ENCODE data around the gene CCHCR1.
"Not testable (repeated sequence)": the region's sequence is repeated elsewhere in the genome, so short reads cannot be mapped to it uniquely, and the experiment has no call there.

Gene CCHCR1

GRCh38 chr6:31183287-31183686, 25.7 kb upstream of the CCHCR1 start:
- not testable (repeated sequence) for DNase-seq

- DNase-seq, result no peak
Measured at GRCh38 chr6:31180500-31180899, 22.9 kb upstream of the CCHCR1 start.

- no peak for DNase-seq
Measured at GRCh38 chr6:31179896-31180295, 22.3 kb upstream of the CCHCR1 start.

GRCh38 chr6:31179042-31179386, 21.4 kb upstream of the CCHCR1 start:
- no peak for DNase-seq

GRCh38 chr6:31178143-31179041, 20.8 kb upstream of the CCHCR1 start:
- DNase-seq, result no peak

GRCh38 chr6:31175971-31176370, 18.4 kb upstream of the CCHCR1 start:
- DNase-seq, result no peak

- DNase-seq, result no peak
Measured at GRCh38 chr6:31174378-31174777, 16.8 kb upstream of the CCHCR1 start.

- no peak for DNase-seq
Measured at GRCh38 chr6:31173406-31173805, 15.8 kb upstream of the CCHCR1 start.

GRCh38 chr6:31172973-31173384, 15.4 kb upstream of the CCHCR1 start:
- no peak for DNase-seq

- no peak for DNase-seq
Measured at GRCh38 chr6:31171931-31172905, 14.6 kb upstream of the CCHCR1 start.

GRCh38 chr6:31170987-31171671, 13.5 kb upstream of the CCHCR1 start:
- no peak for DNase-seq

GRCh38 chr6:31170600-31170881, 12.9 kb upstream of the CCHCR1 start, which contains the start of gene POU5F1:
Gene POU5F1, minus strand, starts transcription at chr6:31170682. Its CDS starts 62 bp downstream, at chr6:31170620.
- no peak for DNase-seq

- not testable (repeated sequence) for DNase-seq
Measured at GRCh38 chr6:31169858-31170599, 12.4 kb upstream of the CCHCR1 start.

- DNase-seq, result peak; percentile 56
Measured at GRCh38 chr6:31169123-31169857, 11.7 kb upstream of the CCHCR1 start.

GRCh38 chr6:31168606-31169005, 11.0 kb upstream of the CCHCR1 start:
- DNase-seq, result peak; percentile 44

- DNase-seq, result no peak
Measured at GRCh38 chr6:31165986-31166385, 8.4 kb upstream of the CCHCR1 start.

GRCh38 chr6:31165064-31165832, 7.6 kb upstream of the CCHCR1 start:
- DNase-seq, result peak; percentile 72

- not testable (repeated sequence) for DNase-seq
Measured at GRCh38 chr6:31164475-31165063, 7.0 kb upstream of the CCHCR1 start.

GRCh38 chr6:31163922-31164321, 6.3 kb upstream of the CCHCR1 start:
- no peak for DNase-seq

- no peak for DNase-seq
Measured at GRCh38 chr6:31162463-31163165, 5.0 kb upstream of the CCHCR1 start.

Measured in NCI-H82 (cell line).